SU-DHL-6 (cell line): Measurements from ENCODE around the gene SNX1.

Experiments
- H2AFZ ChIP-seq: fragments of 200-600 bp; sonication (generic); 2 replicates; pipeline ENCODE4 v1.6.1; 2014; ENCODE audit warnings: low read depth, mild to moderate bottlenecking, moderate library complexity, mixed read lengths, antibody characterized with exemption, low read length; ENCODE audit not compliant: severe bottlenecking
- H3F3A ChIP-seq: fragments of 200-600 bp; shearing (Covaris generic); 2 replicates; pipeline ENCODE4 v1.6.0; 2016; ENCODE audit warnings: antibody characterized with exemption, mild to moderate bottlenecking; ENCODE audit not compliant: insufficient read depth
- H3K27ac ChIP-seq: fragments of 200-600 bp; sonication (generic); 2 replicates; pipeline ENCODE4 v1.5.1; 2016; ENCODE audit warnings: low read depth, mild to moderate bottlenecking, low read length, moderate library complexity, mixed read lengths
- H3K27me3 ChIP-seq: fragments of 200-600 bp; sonication (generic), shearing (Covaris generic); 2 replicates; pipeline ENCODE4 v1.6.0; 2014; ENCODE audit warnings: mild to moderate bottlenecking, low read length
- H3K36me3 ChIP-seq: fragments of 200-600 bp; sonication (generic); 2 replicates; pipeline ENCODE4 v1.6.1; 2014; ENCODE audit warnings: mild to moderate bottlenecking, low read length, mixed read lengths
- H3K4me2 ChIP-seq: fragments of 300-600, 200-600 bp; shearing (Covaris generic), sonication (generic); 2 replicates; pipeline ENCODE4 v1.6.0; 2014; ENCODE audit warnings: low read length, low read depth, mild to moderate bottlenecking; ENCODE audit not compliant: poor library complexity, severe bottlenecking
- H3K4me3 ChIP-seq: fragments of 200-600 bp; sonication (generic); 2 replicates; pipeline ENCODE4 v1.5.1; 2014; ENCODE audit warnings: antibody characterized with exemption, low read length, mild to moderate bottlenecking, mixed read lengths; ENCODE audit not compliant: insufficient read depth, poor library complexity, severe bottlenecking
- H3K79me2 ChIP-seq: fragments of 200-600 bp; sonication (generic); 2 replicates; pipeline ENCODE4 v1.6.1; 2014; ENCODE audit warnings: mild to moderate bottlenecking, low read length, moderate library complexity; ENCODE audit not compliant: insufficient read depth
- H3K9ac ChIP-seq: fragments of 200-600 bp; sonication (generic); 2 replicates; pipeline ENCODE4 v1.7.0; 2014; ENCODE audit warnings: mild to moderate bottlenecking, low read length
- H3K9me2 ChIP-seq: fragments of 200-600 bp; sonication (generic); replicated peaks from 2 replicates; pipeline ENCODE4 v1.6.1; 2014; ENCODE audit warnings: low read length; ENCODE audit not compliant: insufficient read depth
- H3K9me3 ChIP-seq: fragments of 200-600 bp; sonication (generic); 2 replicates; pipeline ENCODE4 v1.6.1; 2014; ENCODE audit warnings: low read length, mixed read lengths; ENCODE audit not compliant: insufficient read depth
- H4K20me1 ChIP-seq: fragments of 200-600 bp; sonication (generic); 2 replicates; pipeline ENCODE4 v1.6.1; 2014; ENCODE audit warnings: low read depth, mild to moderate bottlenecking, antibody characterized with exemption, low read length, moderate library complexity, mixed read lengths
- CTCF ChIP-seq: fragments of 200-600 bp; sonication (generic); IDR thresholded peaks from one replicate; pipeline ENCODE4 v1.5.1; 2017; ENCODE audit warnings: antibody characterized with exemption, mild to moderate bottlenecking, low read length, moderate library complexity; ENCODE audit not compliant: insufficient read depth, poor library complexity, severe bottlenecking
- EZH2phosphoT487 ChIP-seq: fragments of 200-600 bp; sonication (generic), shearing (Covaris generic); conservative IDR thresholded peaks from 2 replicates; pipeline ENCODE4 v1.6.1; 2018; ENCODE audit warnings: mild to moderate bottlenecking, antibody characterized with exemption, low read length, moderate library complexity, mixed read lengths

Gene SNX1

DNA sequence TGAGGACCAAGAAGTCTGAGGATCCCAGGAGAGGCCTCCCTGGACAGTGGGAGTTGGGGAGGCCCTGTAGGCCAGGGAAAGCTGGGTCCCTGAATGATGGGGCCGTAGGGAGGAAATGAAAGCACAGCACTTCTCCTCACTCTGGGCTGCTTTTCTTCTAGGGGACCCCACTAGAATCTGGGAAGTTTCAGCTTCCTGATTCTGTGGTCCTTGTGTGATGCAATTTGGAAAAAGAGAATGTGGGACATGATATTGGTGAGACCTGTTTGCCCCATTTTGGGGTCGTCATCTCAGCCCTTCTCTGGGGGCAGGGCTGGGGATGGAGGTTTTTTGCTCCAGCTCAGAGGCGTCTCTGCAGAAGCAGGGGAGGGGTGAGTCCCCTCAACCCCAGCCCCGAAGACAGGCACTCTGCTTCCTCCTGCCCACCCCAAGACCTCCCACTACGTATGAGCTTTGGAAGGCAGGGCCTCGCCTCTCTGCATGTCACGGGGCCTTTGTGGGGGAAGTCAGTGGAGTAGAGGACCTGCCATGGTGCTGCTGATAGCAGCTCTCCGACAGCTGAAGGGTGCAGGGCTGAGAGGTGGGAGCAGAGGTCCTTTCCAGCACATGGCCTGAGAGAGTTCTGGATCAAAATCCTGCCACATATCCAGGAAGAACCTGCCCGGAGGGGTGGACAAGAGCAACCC lies 54.3 kb downstream of the SNX1 start:
- peaks cover 29% of the 10 kb centered on the region for H3F3A ChIP-seq
- no peak overlapping the region for H3K27ac ChIP-seq
- no peaks in the 10 kb centered on the region for H3K9me2 ChIP-seq
- TF ChIP-seq CTCF = no peak
- no peak for TF ChIP-seq EZH2phosphoT487
- no peaks in the 10 kb centered on the region for H3K79me2 ChIP-seq
- H2AFZ ChIP-seq = no peak overlapping the region
- no peak overlapping the region for H3K4me3 ChIP-seq
- no peak overlapping the region for H3K9ac ChIP-seq
- no peak overlapping the region for H3K4me2 ChIP-seq
- H4K20me1 ChIP-seq = no peaks in the 10 kb centered on the region
- no peaks in the 10 kb centered on the region for H3K36me3 ChIP-seq
- no peaks in the 10 kb centered on the region for H3K27me3 ChIP-seq
- H3K9me3 ChIP-seq = no peaks in the 10 kb centered on the region

DNA sequence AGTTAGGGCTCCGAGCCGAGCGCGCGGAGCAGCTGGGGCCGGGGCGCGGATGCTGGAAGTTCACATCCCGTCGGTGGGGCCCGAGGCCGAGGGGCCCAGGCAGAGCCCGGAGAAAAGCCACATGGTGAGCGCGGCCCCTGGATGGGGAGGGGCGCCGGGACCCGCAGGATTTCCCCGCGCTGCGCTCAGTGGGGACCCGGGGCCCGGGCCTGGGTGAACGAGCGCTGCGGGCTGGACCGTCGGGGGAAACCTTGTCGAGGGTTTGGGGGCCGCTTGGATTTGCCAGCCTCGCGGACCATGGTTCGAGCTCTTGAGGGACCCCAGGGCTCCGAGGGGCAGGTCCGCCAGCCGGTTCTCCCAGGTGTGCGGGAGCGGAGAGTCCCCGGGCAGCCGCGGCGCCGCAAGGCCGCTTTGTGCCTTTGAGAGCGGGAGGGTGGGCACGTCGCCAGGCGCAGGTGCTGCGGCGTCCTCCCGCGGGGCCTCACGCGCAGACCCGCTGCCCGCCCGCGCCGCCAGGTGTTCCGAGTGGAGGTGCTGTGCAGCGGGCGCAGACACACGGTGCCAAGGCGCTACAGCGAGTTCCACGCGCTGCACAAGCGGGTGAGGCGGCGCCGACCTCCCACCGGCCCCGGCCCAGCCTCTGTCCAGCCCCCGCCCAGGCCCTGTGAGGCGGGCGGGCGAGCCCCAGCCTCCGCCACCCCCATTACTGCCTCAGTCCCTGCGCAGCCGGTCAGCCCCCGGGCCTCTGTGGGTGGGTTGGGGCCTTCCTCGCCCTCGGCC lies 56.1 kb downstream of the SNX1 start, which contains the start of gene SNX22:
SNX22 (plus strand) TSS at position 5 of the 780 bp plus-strand sequence; CDS start at position 50, 45 bp downstream.
- Histone ChIP-seq H2AFZ (peak within 1 kb of the TSS; percentile 75), H3F3A (peaks cover 44% of the 10 kb centered on the region), H3K79me2 (no peaks in the 10 kb centered on the region), H3K9me3 (no peaks in the 10 kb centered on the region), H4K20me1 (no peaks in the 10 kb centered on the region), H3K4me3 (peak within 1 kb of the TSS; percentile 67), H3K9me2 (no peaks in the 10 kb centered on the region), H3K9ac (peak within 1 kb of the TSS; percentile 83), H3K27ac (peak within 1 kb of the TSS; percentile 95), H3K4me2 (peak within 1 kb of the TSS; percentile 86), H3K27me3 (no peaks in the 10 kb centered on the region), H3K36me3 (no peaks in the 10 kb centered on the region)
- TF ChIP-seq CTCF (no peak), EZH2phosphoT487 (no peak)

- Histone ChIP-seq H3K9me2 (no peaks in the 10 kb centered on the region), H4K20me1 (no peaks in the 10 kb centered on the region; the same call in 1 of the 2 replicates), H3K4me3 (peak overlapping the region; percentile 67), H2AFZ (peak overlapping the region; percentile 11), H3K9me3 (no peaks in the 10 kb centered on the region), H3K4me2 (peak overlapping the region; percentile 86), H3K36me3 (no peaks in the 10 kb centered on the region), H3K79me2 (no peaks in the 10 kb centered on the region), H3K9ac (peak overlapping the region; percentile 83), H3K27me3 (no peaks in the 10 kb centered on the region), H3K27ac (peak overlapping the region; percentile 95), H3F3A (peaks cover 52% of the 10 kb centered on the region)
- TF ChIP-seq CTCF (no peak), EZH2phosphoT487 (no peak)
Measured at GRCh38 chr15:64152507-64153387, 57.0 kb downstream of the SNX1 start.
